GM23248 (cell line): ENCODE results near the gene GARNL3. TPM values are rescaled to one million over a fixed set of nuclear protein-coding genes. Genes with fewer than 3 reads are reported as not detected.

Experiments
- DNase-seq: peaks from one replicate; pipeline ENCODE4 v3.0.0-alpha.2; 2015
- H2AFZ ChIP-seq: fragments of 200-600 bp; sonication (generic); 2 replicates; pipeline ENCODE4 v1.6.1; 2016; ENCODE audit warnings: antibody characterized with exemption
- H3F3A ChIP-seq: fragments of 200-600 bp; sonication (generic); 2 replicates; pipeline ENCODE4 v1.6.1; 2016; ENCODE audit warnings: mild to moderate bottlenecking, antibody characterized with exemption, mixed run types; ENCODE audit not compliant: insufficient read depth
- H3K27ac ChIP-seq: fragments of 200-600 bp; sonication (generic); 2 replicates; pipeline ENCODE4 v1.5.1; 2016; ENCODE audit warnings: mild to moderate bottlenecking
- H3K27me3 ChIP-seq: fragments of 200-600 bp; sonication (generic); replicated peaks from 2 replicates; pipeline ENCODE4 v1.6.1; 2016; ENCODE audit warnings: mild to moderate bottlenecking; ENCODE audit not compliant: insufficient read depth
- H3K36me3 ChIP-seq: fragments of 200-600 bp; sonication (generic); 2 replicates; pipeline ENCODE4 v1.6.1; 2016; ENCODE audit warnings: low read depth, mild to moderate bottlenecking
- H3K4me1 ChIP-seq: fragments of 200-600 bp; sonication (generic); 2 replicates; pipeline ENCODE4 v1.6.1; 2016; ENCODE audit warnings: mild to moderate bottlenecking; ENCODE audit not compliant: insufficient read depth
- H3K4me2 ChIP-seq: fragments of 200-600 bp; sonication (generic); one replicate; pipeline ENCODE4 v1.6.1; 2016; ENCODE audit warnings: mild to moderate bottlenecking; ENCODE audit not compliant: unreplicated experiment
- H3K4me3 ChIP-seq: fragments of 200-600 bp; sonication (generic); 2 replicates; pipeline ENCODE4 v1.5.1; 2016; ENCODE audit warnings: mild to moderate bottlenecking
- H3K79me2 ChIP-seq: fragments of 200-600 bp; sonication (generic); 2 replicates; pipeline ENCODE4 v1.6.1; 2016; ENCODE audit warnings: mild to moderate bottlenecking; ENCODE audit not compliant: insufficient read depth
- H3K9ac ChIP-seq: fragments of 200-600 bp; sonication (generic); 2 replicates; pipeline ENCODE4 v1.6.1; 2016; ENCODE audit warnings: mild to moderate bottlenecking
- H3K9me2 ChIP-seq: fragments of 200-600 bp; sonication (generic); 2 replicates; pipeline ENCODE4 v1.6.1; 2016; ENCODE audit warnings: mixed run types, mild to moderate bottlenecking, moderate library complexity; ENCODE audit not compliant: insufficient read depth
- H3K9me3 ChIP-seq: fragments of 200-600 bp; sonication (generic); one replicate; pipeline ENCODE4 v1.6.1; 2017; ENCODE audit warnings: low read depth
- H4K20me1 ChIP-seq: fragments of 200-600 bp; sonication (generic); 2 replicates; pipeline ENCODE4 v1.6.0; 2016; ENCODE audit not compliant: insufficient read depth
- EZH2 ChIP-seq: fragments of 200-600 bp; sonication (generic); IDR thresholded peaks from 2 replicates; pipeline ENCODE4 v1.6.1; 2018; ENCODE audit warnings: antibody characterized with exemption, mild to moderate bottlenecking; ENCODE audit not compliant: insufficient read depth, poor library complexity, severe bottlenecking
- EZH2phosphoT487 ChIP-seq: fragments of 200-600 bp; sonication (generic); IDR thresholded peaks from 2 replicates; pipeline ENCODE4 v1.6.1; 2018; ENCODE audit warnings: antibody characterized with exemption, moderate library complexity, mild to moderate bottlenecking, low read depth; ENCODE audit not compliant: insufficient read depth
- WGBS, 2 experiments: methylation state at CpG; one replicate each; pipeline ENCODE4 v1.1.6; 2015 to 2017; ENCODE audit warnings: low lambda C conversion rate in 2 of 2, low coverage in 1 of 2; ENCODE audit errors: missing lambda C conversion rate in 2 of 2; 5-methylcytosine and 5-hydroxymethylcytosine counted together
- in situ Hi-C: fragments of 300-500 bp; cut with MboI; formaldehyde crosslinking; loops from 2 replicates; pipeline ENCODE4 v1.15.0; 2020
- polyA plus RNA-seq: library from polyadenylated mRNA; unstranded; fragments of >200 nt; fragmentation: Nextera tagmentation; extraction: Ambion mirVana; gene quantifications from 2 replicates; pipeline ENCODE4 v1.2.1, GENCODE V29; 2016
- total RNA-seq: library from RNA; depleted of rRNA; stranded (reverse); fragments of >200 nt; shearing (Covaris generic); gene quantifications from 2 replicates; pipeline ENCODE4 v1.2.3, GENCODE V29; 2014

The GARNL3 gene
- total and polyA plus RNA-seq, 2 experiments from 2014 or later: 0.43 to 1.3 TPM

DNA sequence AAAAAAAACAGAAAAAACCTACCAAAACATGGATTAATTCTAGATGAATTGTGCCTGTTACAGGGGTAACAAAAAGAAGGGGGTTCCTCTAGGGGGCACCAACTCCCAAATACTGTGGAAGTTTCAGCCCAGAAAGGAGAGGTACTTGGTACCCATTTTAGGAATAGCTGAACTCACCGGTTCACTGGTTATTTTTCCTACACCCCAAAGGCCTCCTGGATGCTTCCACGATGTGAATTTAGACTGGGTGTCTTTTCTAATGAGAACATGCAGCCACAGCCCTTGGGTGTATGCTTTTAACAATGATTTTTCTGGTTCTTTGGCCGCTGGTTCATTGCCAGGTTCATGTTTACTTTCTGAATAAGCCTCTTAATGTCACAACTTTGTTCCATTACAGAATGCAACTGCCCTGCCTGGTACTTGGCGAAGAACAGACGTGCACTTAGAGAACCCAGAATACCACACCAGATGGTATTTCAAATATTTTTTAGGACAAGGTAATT lies 46.7 kb downstream of the GARNL3 start:
- Histone ChIP-seq H4K20me1 (no peaks in the 10 kb centered on the region), H2AFZ (peak overlapping the region; percentile 61), H3K4me1 (peaks cover 23% of the 10 kb centered on the region), H3K27me3 (no peaks in the 10 kb centered on the region), H3F3A (peaks cover 14% of the 10 kb centered on the region), H3K9ac (no peak overlapping the region), H3K4me2 (peak overlapping the region; percentile 66), H3K4me3 (peak overlapping the region; percentile 30), H3K9me2 (no peaks in the 10 kb centered on the region), H3K79me2 (no peaks in the 10 kb centered on the region), H3K9me3 (no peaks in the 10 kb centered on the region), H3K27ac (peak overlapping the region; percentile 33), H3K36me3 (no peaks in the 10 kb centered on the region)
- DNase-seq: peak; percentile 89
- in situ Hi-C loops: no loop called here
- TF ChIP-seq EZH2 (no peak), EZH2phosphoT487 (no peak)
- 6 to 8% methylated on average over 5 of the region's 5 CpGs for WGBS, 2 experiments

DNA sequence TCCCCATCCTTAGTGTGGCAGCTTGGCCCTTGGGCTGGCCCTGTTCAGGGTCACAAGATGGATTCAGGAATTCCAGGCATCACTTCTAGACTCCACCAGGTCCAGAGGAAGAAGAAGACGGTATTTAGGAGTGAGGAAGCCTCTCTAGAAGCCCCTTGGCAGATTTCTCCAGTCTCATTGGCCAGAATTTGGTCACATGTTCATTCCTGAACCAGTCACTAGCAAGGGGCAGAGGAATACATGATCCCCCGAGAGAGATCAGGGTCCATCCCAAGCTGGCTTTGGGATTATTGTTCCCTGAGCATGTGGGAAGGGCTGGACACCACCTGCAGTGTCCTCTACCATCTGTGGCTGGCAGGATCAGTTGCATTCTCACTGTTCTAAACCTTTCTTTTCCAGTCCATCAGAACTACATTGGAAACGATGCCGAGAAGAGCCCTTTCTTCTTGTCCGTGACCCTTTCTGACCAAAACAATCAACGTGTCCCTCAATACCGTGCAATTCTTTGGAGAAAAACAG lies 48.5 kb downstream of the GARNL3 start:
- H3K9me3 ChIP-seq: no peaks in the 10 kb centered on the region
- H3K9ac ChIP-seq: no peak overlapping the region
- peaks cover 31% of the 10 kb centered on the region for H3F3A ChIP-seq
- no peaks in the 10 kb centered on the region for H3K9me2 ChIP-seq
- no peak overlapping the region for H2AFZ ChIP-seq
- no peak overlapping the region for H3K4me3 ChIP-seq
- in situ Hi-C loops: no loop called here
- H3K36me3 ChIP-seq: no peaks in the 10 kb centered on the region
- DNase-seq: no peak
- TF ChIP-seq EZH2phosphoT487 (no peak), EZH2 (no peak)
- no peaks in the 10 kb centered on the region for H3K79me2 ChIP-seq
- peaks cover 40% of the 10 kb centered on the region for H3K4me1 ChIP-seq
- WGBS, 2 experiments: 91 to 94% methylated on average over 7 of the region's 7 CpGs
- H3K4me2 ChIP-seq: no peak overlapping the region
- H3K27me3 ChIP-seq: no peaks in the 10 kb centered on the region
- no peaks in the 10 kb centered on the region for H4K20me1 ChIP-seq
- no peak overlapping the region for H3K27ac ChIP-seq

DNA sequence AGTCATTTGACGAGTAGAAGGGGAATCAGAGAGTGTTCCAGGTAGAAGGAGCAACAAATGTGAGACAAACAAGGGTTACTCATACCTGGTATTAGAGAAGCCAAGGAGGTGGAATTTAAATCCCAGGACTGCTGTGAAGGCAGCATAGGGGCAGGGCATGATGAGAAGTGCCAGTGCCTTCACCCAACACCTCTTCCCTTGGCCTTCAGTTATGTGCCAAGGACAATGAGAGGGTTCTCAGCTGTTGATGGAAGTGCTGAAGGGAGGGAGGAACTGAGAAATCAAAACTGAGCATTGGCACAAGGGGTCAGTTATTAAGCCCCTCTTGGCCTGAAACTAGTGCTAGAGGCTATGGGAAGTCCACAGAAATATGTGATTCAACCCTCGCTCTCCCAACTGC lies 50.3 kb downstream of the GARNL3 start:
- Histone ChIP-seq H3K4me2 (no peak overlapping the region), H3K9me2 (no peaks in the 10 kb centered on the region), H3K4me3 (no peak overlapping the region), H3K9ac (no peak overlapping the region), H3K79me2 (no peaks in the 10 kb centered on the region), H3F3A (peaks cover 43% of the 10 kb centered on the region), H4K20me1 (no peaks in the 10 kb centered on the region), H3K27me3 (no peaks in the 10 kb centered on the region), H2AFZ (no peak overlapping the region), H3K27ac (no peak overlapping the region), H3K36me3 (no peaks in the 10 kb centered on the region), H3K9me3 (no peaks in the 10 kb centered on the region), H3K4me1 (peaks cover 41% of the 10 kb centered on the region)
- WGBS, 2 experiments: 87 to 100% methylated on average over 2 of the region's 2 CpGs
- in situ Hi-C loops: no loop called here
- TF ChIP-seq EZH2phosphoT487 (no peak), EZH2 (no peak)
- no peak for DNase-seq

DNA sequence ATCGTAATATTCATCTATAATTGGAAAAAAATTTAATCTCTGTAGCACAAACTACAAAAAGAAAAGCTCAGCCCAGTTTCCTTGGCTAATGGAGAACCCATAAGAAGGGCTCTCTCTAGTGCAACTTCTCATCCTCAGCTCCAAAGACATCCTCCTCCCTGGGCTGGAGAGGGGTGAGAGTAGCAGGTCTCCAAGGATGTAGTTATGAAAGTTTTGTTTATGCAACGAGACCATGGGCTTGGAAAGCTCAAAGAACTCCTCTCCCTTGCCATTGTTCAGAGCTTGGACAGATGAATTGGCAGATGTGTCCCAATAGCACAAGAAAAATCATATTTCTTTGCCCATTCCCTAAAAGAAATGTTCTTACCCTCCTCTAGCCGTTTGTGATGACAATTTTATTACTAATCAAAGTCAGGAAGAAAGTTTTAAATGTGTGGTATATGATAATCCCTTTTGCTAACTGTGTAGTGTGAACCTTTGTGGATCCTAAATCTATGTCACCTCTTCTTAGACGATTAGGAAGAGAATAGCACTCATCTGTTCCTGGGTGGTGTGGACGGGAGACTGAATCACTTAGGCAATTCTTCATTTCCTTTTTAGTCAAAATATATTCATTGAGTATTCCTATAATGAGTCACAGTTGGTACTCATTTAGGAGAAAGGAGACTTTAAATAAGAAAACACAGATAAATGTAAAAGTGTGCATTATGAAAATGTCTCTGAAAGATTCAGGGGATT lies 52.2 kb downstream of the GARNL3 start:
- Histone ChIP-seq H3K9ac (no peak overlapping the region), H3K27ac (peak overlapping the region; percentile 2; the same call in 1 of the 2 replicates), H3K9me2 (no peaks in the 10 kb centered on the region), H3K36me3 (no peaks in the 10 kb centered on the region), H3K9me3 (no peaks in the 10 kb centered on the region), H3K4me3 (no peak overlapping the region), H3K4me2 (peak overlapping the region; percentile 28), H4K20me1 (no peaks in the 10 kb centered on the region), H3F3A (peaks cover 31% of the 10 kb centered on the region), H3K79me2 (no peaks in the 10 kb centered on the region), H3K4me1 (peaks cover 29% of the 10 kb centered on the region), H2AFZ (no peak overlapping the region; the same call in 1 of the 2 replicates), H3K27me3 (no peaks in the 10 kb centered on the region)
- DNase-seq: peak; percentile 76
- TF ChIP-seq EZH2: no peak
- TF ChIP-seq EZH2phosphoT487: no peak
- 11 to 12% methylated on average over 5 of the region's 5 CpGs for WGBS, 2 experiments
- in situ Hi-C loops: no loop called here
